Neural crest cell (in vitro differentiated cells): ENCODE measurements around the gene PAPPA2. TPM values are rescaled to one million over a fixed set of nuclear protein-coding genes. Genes with fewer than 3 reads are reported as not detected.
"Not testable (repeated sequence)": the region's sequence is repeated elsewhere in the genome, so short reads cannot be mapped to it uniquely, and the experiment has no call there.

ENCODE experiments used
- DNase-seq: peaks from one replicate; pipeline ENCODE4 v3.0.0; 2021; ENCODE audit warnings: low read depth, mixed read lengths, low spot score
- H3K27ac Mint-ChIP-seq: one replicate; pipeline ENCODE4 v1.8.0; 2021; ENCODE audit warnings: mild to moderate bottlenecking, mixed read lengths; ENCODE audit not compliant: unreplicated experiment
- H3K27me3 Mint-ChIP-seq: 2 replicates; pipeline ENCODE4 v1.8.0; 2021; ENCODE audit warnings: low read depth, mild to moderate bottlenecking, mixed read lengths
- H3K36me3 Mint-ChIP-seq: 2 replicates; pipeline ENCODE4 v1.8.0; 2021; ENCODE audit warnings: low read depth, mild to moderate bottlenecking, mixed read lengths
- H3K4me1 Mint-ChIP-seq: 2 replicates; pipeline ENCODE4 v1.8.0; 2021; ENCODE audit warnings: mixed read lengths
- H3K4me3 Mint-ChIP-seq: one replicate; pipeline ENCODE4 v1.8.0; 2021; ENCODE audit warnings: mild to moderate bottlenecking, mixed read lengths
- H3K9me3 Mint-ChIP-seq: 2 replicates; pipeline ENCODE4 v1.8.0; 2021; ENCODE audit warnings: mixed read lengths
- total RNA-seq: library from RNA; stranded (reverse); gene quantifications from 2 replicates; pipeline ENCODE4 v1.2.1, GENCODE V29; 2021
- TF ChIP-seq, protein P1 (sequence below): fragments of 200-600 bp; sonication (generic); conservative IDR thresholded peaks from 2 replicates; pipeline ENCODE4 v1.5.0; 2021; ENCODE audit warnings: antibody characterized with exemption, mild to moderate bottlenecking

Gene PAPPA2
- total RNA-seq, 1 donor from 2014 or later: 0.79 TPM

DNA sequence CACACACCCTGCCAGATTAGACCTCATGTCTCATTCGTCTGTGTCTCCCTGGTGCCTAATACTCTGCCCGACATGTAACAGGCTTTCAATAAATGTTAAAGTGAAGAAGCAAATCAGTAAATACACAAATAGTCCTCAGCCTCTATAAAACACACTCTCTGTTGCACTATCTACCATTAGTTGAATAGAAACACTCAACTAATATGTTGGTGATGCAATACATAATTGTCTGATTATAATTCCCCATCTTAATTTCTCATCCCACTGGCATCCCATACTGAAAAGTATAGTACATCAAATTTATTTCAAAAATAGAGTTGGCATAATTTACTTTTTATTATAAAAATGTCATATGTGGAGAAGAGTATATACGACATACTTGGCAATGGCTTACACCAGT, 162.4 kb downstream of the PAPPA2 start:
- H3K27ac Mint-ChIP-seq: no peak overlapping the region
- no peaks in the 10 kb centered on the region for H3K9me3 Mint-ChIP-seq
- H3K36me3 Mint-ChIP-seq: no peaks in the 10 kb centered on the region
- peaks cover 3% of the 10 kb centered on the region for H3K27me3 Mint-ChIP-seq
- DNase-seq: no peak
- H3K4me1 Mint-ChIP-seq: no peaks in the 10 kb centered on the region
- H3K4me3 Mint-ChIP-seq: no peak overlapping the region
- TF ChIP-seq, protein P1, sequence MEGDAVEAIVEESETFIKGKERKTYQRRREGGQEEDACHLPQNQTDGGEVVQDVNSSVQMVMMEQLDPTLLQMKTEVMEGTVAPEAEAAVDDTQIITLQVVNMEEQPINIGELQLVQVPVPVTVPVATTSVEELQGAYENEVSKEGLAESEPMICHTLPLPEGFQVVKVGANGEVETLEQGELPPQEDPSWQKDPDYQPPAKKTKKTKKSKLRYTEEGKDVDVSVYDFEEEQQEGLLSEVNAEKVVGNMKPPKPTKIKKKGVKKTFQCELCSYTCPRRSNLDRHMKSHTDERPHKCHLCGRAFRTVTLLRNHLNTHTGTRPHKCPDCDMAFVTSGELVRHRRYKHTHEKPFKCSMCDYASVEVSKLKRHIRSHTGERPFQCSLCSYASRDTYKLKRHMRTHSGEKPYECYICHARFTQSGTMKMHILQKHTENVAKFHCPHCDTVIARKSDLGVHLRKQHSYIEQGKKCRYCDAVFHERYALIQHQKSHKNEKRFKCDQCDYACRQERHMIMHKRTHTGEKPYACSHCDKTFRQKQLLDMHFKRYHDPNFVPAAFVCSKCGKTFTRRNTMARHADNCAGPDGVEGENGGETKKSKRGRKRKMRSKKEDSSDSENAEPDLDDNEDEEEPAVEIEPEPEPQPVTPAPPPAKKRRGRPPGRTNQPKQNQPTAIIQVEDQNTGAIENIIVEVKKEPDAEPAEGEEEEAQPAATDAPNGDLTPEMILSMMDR: no peak

DNA sequence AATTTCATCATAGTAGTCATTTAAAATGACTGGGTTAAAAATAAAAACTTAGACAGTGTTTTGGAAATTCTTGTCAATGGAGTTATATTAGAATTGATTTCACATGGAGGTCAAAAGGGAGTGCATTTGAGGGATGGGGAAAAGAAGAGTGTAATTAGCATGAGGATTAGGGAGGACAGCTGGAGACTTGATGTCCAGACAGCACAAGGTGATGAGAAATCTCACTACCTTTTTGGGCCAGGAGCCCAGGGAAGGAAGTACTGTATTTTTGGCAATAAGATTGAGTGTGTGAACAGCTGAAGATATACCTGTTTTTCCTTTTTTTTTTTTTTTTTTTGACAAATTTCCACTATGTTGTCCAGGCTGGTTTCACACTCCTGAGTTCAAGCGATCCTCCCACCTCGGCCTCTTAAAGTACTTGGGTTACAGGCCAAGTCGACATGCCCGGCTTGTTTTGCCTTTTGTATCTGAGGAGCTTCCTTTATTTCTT, 163.6 kb downstream of the PAPPA2 start:
- Mint-ChIP-seq H3K27me3 (peaks cover 3% of the 10 kb centered on the region), H3K9me3 (no peaks in the 10 kb centered on the region), H3K36me3 (no peaks in the 10 kb centered on the region), H3K27ac (no peak overlapping the region), H3K4me1 (no peaks in the 10 kb centered on the region), H3K4me3 (no peak overlapping the region)
- TF ChIP-seq, protein P1: no peak
- no peak for DNase-seq

DNA sequence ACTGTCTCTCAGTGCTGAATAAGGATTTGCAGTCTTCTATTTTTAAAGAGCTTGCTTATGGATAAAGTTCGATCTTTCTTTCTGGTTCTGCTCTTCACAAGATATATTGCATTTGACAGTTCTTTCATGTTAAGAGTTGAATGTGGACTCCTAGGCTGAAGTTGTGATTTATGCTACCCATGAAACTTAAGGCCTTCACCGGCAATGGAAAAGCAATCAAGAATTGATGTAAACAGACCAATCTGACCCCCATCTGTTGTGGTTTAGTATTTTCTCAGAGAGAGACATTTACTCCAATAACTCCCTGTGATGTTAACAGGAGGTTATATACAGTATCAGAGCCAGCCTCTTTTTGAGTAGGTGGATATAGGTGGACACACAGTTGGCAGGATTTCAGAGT, 165.8 kb downstream of the PAPPA2 start:
- no peak for DNase-seq
- TF ChIP-seq, protein P1: no peak
- Mint-ChIP-seq H3K4me1 (no peaks in the 10 kb centered on the region), H3K27me3 (peaks cover 3% of the 10 kb centered on the region), H3K4me3 (no peak overlapping the region), H3K9me3 (no peaks in the 10 kb centered on the region), H3K27ac (no peak overlapping the region), H3K36me3 (no peaks in the 10 kb centered on the region)

DNA sequence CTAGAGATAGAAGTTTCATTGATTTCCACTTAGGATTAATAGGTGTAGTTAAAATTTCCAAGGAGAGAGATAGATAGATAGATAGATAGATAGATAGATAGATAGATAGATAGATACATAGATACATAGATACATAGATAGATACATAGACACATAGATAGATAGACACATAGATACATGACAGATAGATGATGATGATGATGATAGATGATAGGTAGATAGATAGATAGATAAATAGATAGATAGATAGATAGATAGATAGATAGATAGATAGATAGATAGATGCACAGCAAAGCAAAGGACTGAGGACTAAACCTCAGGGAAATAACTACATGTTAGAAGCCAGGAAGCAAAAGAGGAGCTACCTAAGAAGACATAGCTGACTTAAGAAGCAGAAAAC, 171.8 kb downstream of the PAPPA2 start:
- not testable (repeated sequence) for H3K9me3 Mint-ChIP-seq, H3K4me3 Mint-ChIP-seq, H3K36me3 Mint-ChIP-seq, H3K27ac Mint-ChIP-seq, H3K4me1 Mint-ChIP-seq, H3K27me3 Mint-ChIP-seq, DNase-seq

DNA sequence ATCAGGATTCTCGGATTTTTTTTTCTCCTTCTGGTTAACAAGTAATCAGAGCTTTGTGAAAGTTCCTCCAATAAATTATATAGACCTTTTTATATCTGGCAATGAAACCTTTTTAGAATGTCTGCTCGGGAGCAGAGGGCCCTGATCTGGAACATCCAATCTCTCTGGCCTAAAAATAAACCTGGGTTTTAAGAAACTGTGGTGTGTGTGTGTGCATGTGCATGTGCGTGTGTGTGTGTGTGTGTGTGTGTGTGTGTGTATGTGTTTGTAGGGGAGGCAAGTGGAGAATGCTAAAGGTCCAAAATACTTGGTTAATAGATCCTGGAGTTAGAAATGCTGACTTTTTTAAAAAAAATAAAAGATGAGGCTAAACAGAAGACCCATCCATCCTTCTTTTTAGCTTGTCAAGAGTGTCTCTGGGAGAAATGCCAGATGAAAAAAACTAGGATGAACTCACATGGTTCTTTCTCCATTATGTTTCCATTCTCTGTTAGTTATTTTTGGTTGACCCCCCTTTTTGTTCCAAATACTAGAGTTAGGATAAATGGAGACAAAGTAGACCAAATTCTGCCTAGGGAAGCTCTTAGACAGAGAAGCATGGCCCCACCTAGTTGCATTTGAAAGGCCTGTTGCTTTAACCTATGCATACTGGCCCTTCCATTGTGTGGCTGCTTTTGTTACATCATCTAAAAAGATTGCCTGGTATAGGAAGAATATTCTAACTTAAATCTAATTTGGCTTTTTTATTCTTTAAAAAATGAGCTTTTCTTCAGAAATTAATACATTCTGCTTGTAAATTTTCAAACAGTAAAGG, 175.9 kb downstream of the PAPPA2 start:
- DNase-seq: no peak
- Mint-ChIP-seq H3K27me3 (peaks cover 2% of the 10 kb centered on the region), H3K27ac (no peak overlapping the region), H3K4me1 (no peaks in the 10 kb centered on the region), H3K9me3 (no peaks in the 10 kb centered on the region), H3K4me3 (no peak overlapping the region), H3K36me3 (no peaks in the 10 kb centered on the region)
- TF ChIP-seq, protein P1: no peak

DNA sequence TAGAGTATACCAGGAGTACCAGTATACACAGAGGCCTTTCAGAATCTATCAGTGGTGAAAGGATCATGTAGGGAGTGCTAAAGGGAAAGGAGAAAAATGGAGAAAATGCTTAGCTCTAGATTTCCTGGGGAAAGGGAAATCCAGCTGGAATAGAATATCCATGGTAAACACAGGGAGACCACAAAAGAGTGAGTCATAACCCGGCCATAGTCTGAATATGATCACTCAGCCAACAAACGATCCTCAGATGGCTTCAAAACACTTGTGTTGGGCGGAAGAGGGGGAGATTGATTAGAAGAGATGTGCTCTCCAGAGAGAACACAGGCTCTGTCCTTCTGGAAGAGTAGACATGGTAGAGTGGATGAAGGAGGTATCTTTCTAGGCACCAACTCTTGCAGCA, 180.6 kb downstream of the PAPPA2 start:
- H3K9me3 Mint-ChIP-seq: peaks cover 3% of the 10 kb centered on the region
- TF ChIP-seq, protein P1: no peak
- peaks cover 3% of the 10 kb centered on the region for H3K27me3 Mint-ChIP-seq
- H3K4me1 Mint-ChIP-seq: no peaks in the 10 kb centered on the region
- H3K27ac Mint-ChIP-seq: no peak overlapping the region
- H3K36me3 Mint-ChIP-seq: peaks cover under 1% of the 10 kb centered on the region
- no peak overlapping the region for H3K4me3 Mint-ChIP-seq
- no peak for DNase-seq
